ENCODE data around the gene INSR.
"Not testable (repeated sequence)": the region's sequence is repeated elsewhere in the genome, so short reads cannot be mapped to it uniquely, and the experiment has no call there.

INSR gene

DNA sequence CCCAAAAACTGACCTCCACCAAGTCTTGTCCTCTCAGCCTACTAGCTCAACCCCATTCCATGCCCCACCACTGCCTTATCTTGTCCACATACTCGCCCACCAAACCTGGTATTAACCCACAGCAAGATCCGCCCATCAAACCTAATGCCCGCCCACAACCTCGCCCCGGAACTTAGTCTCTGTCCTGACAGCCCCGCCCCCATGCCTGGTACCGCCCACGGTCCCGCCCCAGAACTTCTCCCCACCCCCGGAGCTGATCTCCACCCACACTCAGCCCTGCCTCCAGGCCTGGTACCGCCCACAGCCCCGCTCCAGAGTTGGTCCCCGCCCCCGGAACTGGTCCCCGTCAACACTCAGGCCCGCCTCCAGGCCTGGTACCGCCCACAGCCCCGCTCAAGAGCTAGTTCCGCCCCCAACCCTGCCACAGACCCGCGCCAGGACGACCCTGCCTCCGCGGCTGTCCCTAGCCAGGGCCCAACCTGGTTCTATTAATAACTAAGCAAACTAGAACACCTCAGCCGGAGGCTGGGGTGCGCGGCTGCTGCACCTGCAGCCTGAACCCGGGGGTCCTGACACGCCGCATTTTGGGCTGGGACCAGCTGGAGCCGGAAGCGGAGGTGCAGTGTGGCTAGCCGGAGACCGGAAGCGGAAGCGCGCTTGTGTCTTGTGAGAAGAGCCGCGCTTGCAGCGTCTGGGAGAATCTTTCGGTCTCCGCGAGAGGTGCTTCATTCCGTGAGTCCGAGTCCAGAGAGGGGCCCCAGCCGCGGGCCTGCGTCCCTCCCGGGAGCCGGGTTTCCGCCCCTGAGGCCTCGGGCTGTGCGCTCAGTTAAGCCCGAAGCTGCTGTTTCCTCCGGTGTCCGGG, 224.9 kb downstream of the INSR start, which contains the start of gene ZNF557:
TSS of gene ZNF557 (plus strand) at position 662 of the 862 bp plus-strand sequence. CDS start 5,372 bp downstream, outside the sequence.
- H3K27me3 ChIP-seq (ENCODE audit: insufficient read depth, poor library complexity, severe bottlenecking) = no peaks in the 10 kb centered on the region
- peak within 1 kb of the TSS; percentile 92 for H3K4me3 ChIP-seq (replicated peaks; ENCODE audit: insufficient read depth, low read length)
- peak within 1 kb of the TSS; percentile 91 for H3K27ac ChIP-seq (replicated peaks)
- DNase-seq (ENCODE audit: low read depth in 1 of 2, low spot score in 1 of 2) = peak; percentile 97 to 99
- TF ChIP-seq SPI1 (IDR thresholded peaks at IDR 0.05; ENCODE audit: borderline replicate concordance, low read depth) (peak; percentile 24; the same call in 1 of the 2 replicates), POLR2AphosphoS5 (IDR thresholded peaks at IDR 0.05; ENCODE audit: low read depth) (peak; percentile 63; the same call in 1 of the 2 replicates), GABPA (IDR thresholded peaks at IDR 0.05; ENCODE audit: low read depth) (peak; percentile 91)
- TF ChIP-seq, protein P1, sequence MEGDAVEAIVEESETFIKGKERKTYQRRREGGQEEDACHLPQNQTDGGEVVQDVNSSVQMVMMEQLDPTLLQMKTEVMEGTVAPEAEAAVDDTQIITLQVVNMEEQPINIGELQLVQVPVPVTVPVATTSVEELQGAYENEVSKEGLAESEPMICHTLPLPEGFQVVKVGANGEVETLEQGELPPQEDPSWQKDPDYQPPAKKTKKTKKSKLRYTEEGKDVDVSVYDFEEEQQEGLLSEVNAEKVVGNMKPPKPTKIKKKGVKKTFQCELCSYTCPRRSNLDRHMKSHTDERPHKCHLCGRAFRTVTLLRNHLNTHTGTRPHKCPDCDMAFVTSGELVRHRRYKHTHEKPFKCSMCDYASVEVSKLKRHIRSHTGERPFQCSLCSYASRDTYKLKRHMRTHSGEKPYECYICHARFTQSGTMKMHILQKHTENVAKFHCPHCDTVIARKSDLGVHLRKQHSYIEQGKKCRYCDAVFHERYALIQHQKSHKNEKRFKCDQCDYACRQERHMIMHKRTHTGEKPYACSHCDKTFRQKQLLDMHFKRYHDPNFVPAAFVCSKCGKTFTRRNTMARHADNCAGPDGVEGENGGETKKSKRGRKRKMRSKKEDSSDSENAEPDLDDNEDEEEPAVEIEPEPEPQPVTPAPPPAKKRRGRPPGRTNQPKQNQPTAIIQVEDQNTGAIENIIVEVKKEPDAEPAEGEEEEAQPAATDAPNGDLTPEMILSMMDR (IDR thresholded peaks at IDR 0.05; ENCODE audit: insufficient read depth, low read length) = no peak
- TF ChIP-seq, protein P2, sequence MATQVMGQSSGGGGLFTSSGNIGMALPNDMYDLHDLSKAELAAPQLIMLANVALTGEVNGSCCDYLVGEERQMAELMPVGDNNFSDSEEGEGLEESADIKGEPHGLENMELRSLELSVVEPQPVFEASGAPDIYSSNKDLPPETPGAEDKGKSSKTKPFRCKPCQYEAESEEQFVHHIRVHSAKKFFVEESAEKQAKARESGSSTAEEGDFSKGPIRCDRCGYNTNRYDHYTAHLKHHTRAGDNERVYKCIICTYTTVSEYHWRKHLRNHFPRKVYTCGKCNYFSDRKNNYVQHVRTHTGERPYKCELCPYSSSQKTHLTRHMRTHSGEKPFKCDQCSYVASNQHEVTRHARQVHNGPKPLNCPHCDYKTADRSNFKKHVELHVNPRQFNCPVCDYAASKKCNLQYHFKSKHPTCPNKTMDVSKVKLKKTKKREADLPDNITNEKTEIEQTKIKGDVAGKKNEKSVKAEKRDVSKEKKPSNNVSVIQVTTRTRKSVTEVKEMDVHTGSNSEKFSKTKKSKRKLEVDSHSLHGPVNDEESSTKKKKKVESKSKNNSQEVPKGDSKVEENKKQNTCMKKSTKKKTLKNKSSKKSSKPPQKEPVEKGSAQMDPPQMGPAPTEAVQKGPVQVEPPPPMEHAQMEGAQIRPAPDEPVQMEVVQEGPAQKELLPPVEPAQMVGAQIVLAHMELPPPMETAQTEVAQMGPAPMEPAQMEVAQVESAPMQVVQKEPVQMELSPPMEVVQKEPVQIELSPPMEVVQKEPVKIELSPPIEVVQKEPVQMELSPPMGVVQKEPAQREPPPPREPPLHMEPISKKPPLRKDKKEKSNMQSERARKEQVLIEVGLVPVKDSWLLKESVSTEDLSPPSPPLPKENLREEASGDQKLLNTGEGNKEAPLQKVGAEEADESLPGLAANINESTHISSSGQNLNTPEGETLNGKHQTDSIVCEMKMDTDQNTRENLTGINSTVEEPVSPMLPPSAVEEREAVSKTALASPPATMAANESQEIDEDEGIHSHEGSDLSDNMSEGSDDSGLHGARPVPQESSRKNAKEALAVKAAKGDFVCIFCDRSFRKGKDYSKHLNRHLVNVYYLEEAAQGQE (IDR thresholded peaks at IDR 0.05; ENCODE audit: insufficient replicate concordance, low read depth) = peak; percentile 37

DNA sequence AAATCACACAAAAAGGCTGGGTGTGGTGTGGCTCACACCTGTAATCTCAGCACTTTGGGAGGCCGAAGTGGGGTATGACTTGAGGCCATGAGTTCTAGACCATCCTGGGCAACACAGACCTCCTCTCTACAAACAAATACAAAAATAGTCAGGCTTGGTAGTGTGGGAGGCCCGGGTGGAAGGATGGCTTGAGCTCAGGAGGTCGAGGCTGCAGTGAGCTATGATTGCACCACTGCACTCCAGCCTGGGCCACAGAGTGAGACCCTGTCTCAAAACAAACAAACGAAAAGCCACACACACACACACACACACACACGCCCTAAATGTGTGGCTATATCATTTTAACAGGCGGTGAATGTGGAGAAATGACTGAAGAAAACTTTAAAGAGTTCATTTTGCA, 225.6 kb downstream of the INSR start:
- H3K27me3 ChIP-seq (ENCODE audit: insufficient read depth, poor library complexity, severe bottlenecking) = no peaks in the 10 kb centered on the region
- DNase-seq (ENCODE audit: low read depth in 1 of 2, low spot score in 1 of 2) = no peak
- H3K4me3 ChIP-seq (replicated peaks; ENCODE audit: insufficient read depth, low read length) = no peak overlapping the region
- peak overlapping the region; percentile 33 for H3K27ac ChIP-seq (replicated peaks)
- no peak for TF ChIP-seq SPI1 (IDR thresholded peaks at IDR 0.05; ENCODE audit: borderline replicate concordance, low read depth)
- no peak for TF ChIP-seq POLR2AphosphoS5 (IDR thresholded peaks at IDR 0.05; ENCODE audit: low read depth)
- TF ChIP-seq, protein P1 (IDR thresholded peaks at IDR 0.05; ENCODE audit: insufficient read depth, low read length) = no peak
- TF ChIP-seq GABPA (IDR thresholded peaks at IDR 0.05; ENCODE audit: low read depth) = no peak
- TF ChIP-seq, protein P2 (IDR thresholded peaks at IDR 0.05; ENCODE audit: insufficient replicate concordance, low read depth) = no peak

DNA sequence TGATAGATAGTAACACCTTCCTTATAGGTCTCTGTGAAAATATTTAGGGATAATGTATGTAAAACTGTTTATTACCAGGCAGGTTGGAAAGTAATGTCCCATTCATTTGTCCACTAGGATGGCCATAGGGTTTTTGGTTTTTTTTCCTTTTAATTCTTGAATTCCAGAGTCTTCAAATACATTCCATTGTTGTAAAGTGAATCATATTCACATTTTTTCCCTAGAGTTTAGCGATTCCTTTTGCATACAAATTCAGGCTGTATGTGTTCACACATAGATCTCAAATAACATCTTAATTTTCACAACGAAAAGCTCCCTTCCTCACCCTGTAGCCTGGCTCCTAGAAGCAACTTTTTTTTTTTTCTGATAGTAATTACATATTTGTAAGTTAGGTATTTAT, 226.5 kb downstream of the INSR start:
- DNase-seq (ENCODE audit: low read depth in 1 of 2, low spot score in 1 of 2) = no peak
- TF ChIP-seq GABPA (IDR thresholded peaks at IDR 0.05; ENCODE audit: low read depth) = no peak
- TF ChIP-seq, protein P1 (IDR thresholded peaks at IDR 0.05; ENCODE audit: insufficient read depth, low read length) = no peak
- no peak for TF ChIP-seq POLR2AphosphoS5 (IDR thresholded peaks at IDR 0.05; ENCODE audit: low read depth)
- no peak for TF ChIP-seq SPI1 (IDR thresholded peaks at IDR 0.05; ENCODE audit: borderline replicate concordance, low read depth)
- TF ChIP-seq, protein P2 (IDR thresholded peaks at IDR 0.05; ENCODE audit: insufficient replicate concordance, low read depth) = no peak
- no peaks in the 10 kb centered on the region for H3K27me3 ChIP-seq (ENCODE audit: insufficient read depth, poor library complexity, severe bottlenecking)
- H3K27ac ChIP-seq (replicated peaks) = no peak overlapping the region
- H3K4me3 ChIP-seq (replicated peaks; ENCODE audit: insufficient read depth, low read length) = no peak overlapping the region

DNA sequence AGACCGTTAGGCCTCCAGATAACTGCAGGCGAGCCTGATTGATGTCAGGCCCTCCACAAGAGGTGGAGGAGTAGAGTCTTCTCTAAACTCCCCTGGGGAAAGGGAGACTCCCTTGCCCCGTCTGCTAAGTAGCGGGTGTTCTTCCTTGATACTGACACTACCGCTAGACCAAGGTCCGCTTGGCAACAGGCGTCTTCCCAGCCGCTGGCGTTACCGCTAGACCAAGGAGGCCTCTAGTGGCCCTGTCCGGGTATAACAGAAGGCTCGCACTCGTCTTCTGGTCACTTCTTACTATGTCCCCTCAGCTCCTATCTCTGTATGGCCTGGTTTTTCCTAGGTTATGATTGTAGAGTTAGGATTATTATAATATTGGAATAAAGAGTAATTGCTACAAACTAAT, 227.1 kb downstream of the INSR start:
- DNase-seq (ENCODE audit: low read depth in 1 of 2, low spot score in 1 of 2) = not testable (repeated sequence)

More for the DNA sequence above, 227.1 kb downstream of the INSR start:
- H3K27me3 ChIP-seq (ENCODE audit: insufficient read depth, poor library complexity, severe bottlenecking); H3K27ac ChIP-seq (replicated peaks); H3K4me3 ChIP-seq (replicated peaks; ENCODE audit: insufficient read depth, low read length): not testable (repeated sequence)
